Esophagus squamous epithelium (tissue), 4 donors: ENCODE measurements around the gene GNA12.

Source experiments
- CTCF ChIP-seq, 6 experiments: fragments of 450-650 bp in 4 of 6; fragments of 200-600 bp in 2 of 6; sonication (generic) in 2 of 6; IDR thresholded peaks; one replicate each; pipeline ENCODE4 v1.5.1; 2016 to 2019; ENCODE audit warnings: antibody characterized with exemption in 6 of 6, mild to moderate bottlenecking in 4 of 6, moderate library complexity in 4 of 6
- POLR2A ChIP-seq, 4 donors: fragments of 450-650 bp; IDR thresholded peaks; one replicate each; pipeline ENCODE4 v1.6.1; 2017; ENCODE audit warnings: antibody characterized with exemption in 4 of 4, mild to moderate bottlenecking in 4 of 4, moderate library complexity in 3 of 4

DNA sequence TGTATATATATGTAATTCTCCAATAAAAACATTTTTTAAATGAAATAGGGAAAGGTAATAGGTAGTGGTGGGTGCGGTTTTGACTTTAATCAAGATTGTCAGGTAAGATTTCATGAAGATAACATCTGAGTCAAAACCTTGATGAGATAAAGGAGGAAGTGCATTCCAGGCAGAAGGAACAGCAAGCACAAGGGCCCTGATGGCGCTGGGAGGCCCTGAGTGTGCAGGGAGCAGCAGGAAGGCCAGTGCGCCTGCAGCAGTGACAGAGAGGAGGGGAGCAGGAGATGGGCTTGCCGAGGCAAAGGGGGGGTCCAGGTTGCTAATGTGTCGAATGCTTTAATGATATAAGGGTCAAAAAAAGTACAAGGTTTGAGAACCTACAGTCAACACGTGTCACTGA is 69.8 kb downstream of the GNA12 start:
- no peak for TF ChIP-seq POLR2A (IDR thresholded peaks at IDR 0.05)
- no peak for TF ChIP-seq CTCF (IDR thresholded peaks at IDR 0.05)
